Caco-2 (cell line): ENCODE data around the gene DOCK9. TPM values are rescaled to one million over a fixed set of nuclear protein-coding genes. Genes with fewer than 3 reads are reported as not detected.

ENCODE experiments used
- BruUV-seq: library from RNA; stranded (reverse); fragments of 400-500 nt; replicated peaks from 2 replicates; lab custom pipeline; 2021; lab: Mats Ljungman, UMichigan
- CTCF ChIA-PET: fragments of 300-600 bp; sonication (Branson Sonifier 250); formaldehyde crosslinking; loops from one replicate; lab custom pipeline; 2022; ENCODE audit warnings: antibody characterized with exemption; lab: Charles Lee
- POLR2A ChIA-PET: fragments of 300-600 bp; sonication (Branson Sonifier 250); formaldehyde crosslinking; loops from one replicate; lab custom pipeline; 2022; ENCODE audit warnings: antibody characterized with exemption; lab: Charles Lee
- DNase-seq, 2 experiments: peaks; one replicate each; pipeline versions ENCODE4 v3.0.0 to v3.0.0-alpha.2; 2020 to 2022
- H3K27me3 ChIP-seq: replicated peaks from 2 replicates; pipeline ENCODE4 v1.6.0; 2011; ENCODE audit warnings: low read length; ENCODE audit not compliant: control insufficient read depth, insufficient read depth
- H3K36me3 ChIP-seq: 2 replicates; pipeline ENCODE4 v1.5.1; 2011; ENCODE audit warnings: low read length; ENCODE audit not compliant: control insufficient read depth, insufficient read depth
- H3K4me1 ChIP-seq: fragments of 250-450 bp; sonication (Bioruptor Pico); 2 replicates; pipeline ENCODE4 v1.5.1; 2020; ENCODE audit warnings: mild to moderate bottlenecking
- H3K4me3 ChIP-seq: 2 replicates; pipeline ENCODE4 v1.5.1; 2011; ENCODE audit warnings: low read depth, mild to moderate bottlenecking, control low read depth, low read length
- H3K9me3 ChIP-seq: fragments of 250-450 bp; sonication (Bioruptor Pico); 2 replicates; pipeline ENCODE4 v1.5.1; 2020; ENCODE audit warnings: mild to moderate bottlenecking, moderate library complexity
- H3K27ac Mint-ChIP-seq: one replicate; pipeline ENCODE4 v1.8.0; 2022; ENCODE audit warnings: mixed read lengths; ENCODE audit not compliant: unreplicated experiment
- H3K27me3 Mint-ChIP-seq: one replicate; pipeline ENCODE4 v1.8.0; 2022; ENCODE audit warnings: mixed read lengths; ENCODE audit not compliant: insufficient read depth, unreplicated experiment
- H3K36me3 Mint-ChIP-seq: one replicate; pipeline ENCODE4 v1.8.0; 2022; ENCODE audit warnings: mild to moderate bottlenecking, mixed read lengths; ENCODE audit not compliant: insufficient read depth, unreplicated experiment
- H3K4me1 Mint-ChIP-seq: one replicate; pipeline ENCODE4 v1.8.0; 2022; ENCODE audit warnings: low read depth, mixed read lengths; ENCODE audit not compliant: unreplicated experiment
- H3K4me3 Mint-ChIP-seq: one replicate; pipeline ENCODE4 v1.8.0; 2022; ENCODE audit warnings: mild to moderate bottlenecking, moderate library complexity, mixed read lengths; ENCODE audit not compliant: unreplicated experiment
- H3K9me3 Mint-ChIP-seq: one replicate; pipeline ENCODE4 v1.8.0; 2022; ENCODE audit warnings: mixed read lengths; ENCODE audit not compliant: unreplicated experiment
- intact Hi-C: fragments of 100-400 bp; cut with micrococcal nuclease; formaldehyde crosslinking; loops from one replicate; pipeline ENCODE4 v1.10.0; 2022; ENCODE audit not compliant: unreplicated experiment
- total RNA-seq: library from RNA; stranded (reverse); gene quantifications from 2 replicates; pipeline ENCODE4 v1.2.3, GENCODE V29; 2022
- TF ChIP-seq, protein P1 (sequence below), 2 experiments: fragments of 200-600 bp in 1 of 2; IDR thresholded peaks; 1 replicate in 1 of 2; 2 replicates in 1 of 2; pipeline versions ENCODE4 v1.5.1 to v1.8.0; 2011 to 2022; ENCODE audit warnings: antibody characterized with exemption in 1 of 2, control low read depth in 1 of 2, inconsistent platforms in 1 of 2, low read depth in 1 of 2, low read length in 1 of 2, mild to moderate bottlenecking in 1 of 2, moderate library complexity in 1 of 2; ENCODE audit not compliant: insufficient read depth in 1 of 2, severe bottlenecking in 1 of 2, unreplicated experiment in 1 of 2

The DOCK9 gene
- total RNA-seq, 1 experiment from 2014 or later: 260 TPM

DNA sequence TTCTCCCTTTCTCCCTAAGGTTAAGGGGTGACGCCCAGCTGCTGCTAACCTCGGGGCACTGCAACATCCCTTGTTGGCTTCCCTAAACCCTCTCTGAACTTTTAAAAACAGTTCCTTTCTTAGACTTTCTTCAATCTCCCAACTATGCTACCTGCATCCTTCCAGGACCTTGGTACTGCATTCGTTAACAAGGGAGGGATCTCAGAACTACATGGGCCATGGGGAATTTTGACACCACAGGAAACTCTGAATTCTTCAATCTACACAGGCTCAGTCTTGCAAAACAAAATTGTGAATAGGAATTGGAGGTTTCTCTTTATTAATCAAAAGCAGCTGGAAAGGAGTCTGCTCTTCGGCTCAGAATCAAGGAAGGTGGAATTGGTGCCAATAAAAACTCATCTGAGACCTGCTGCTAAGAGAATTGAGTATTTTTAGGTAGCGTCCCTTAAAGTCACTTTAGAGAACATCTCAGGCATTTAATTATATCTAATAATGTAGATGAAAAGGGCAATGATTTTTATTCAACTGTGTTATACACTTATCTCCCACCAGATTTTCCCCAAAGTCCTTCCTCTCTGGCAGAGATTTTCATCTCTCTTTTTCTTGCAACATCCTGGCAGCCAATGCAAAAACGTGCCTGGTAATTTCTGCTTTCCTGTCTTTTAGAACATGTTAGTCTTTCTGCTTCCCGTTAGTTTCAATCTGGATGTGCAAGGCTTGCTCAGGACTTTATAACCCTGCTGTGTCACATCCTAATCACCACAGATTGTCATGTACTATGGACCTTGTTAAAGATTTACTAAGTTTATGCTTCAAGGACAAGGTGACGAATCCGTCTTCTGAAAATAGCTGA lies 156.3 kb downstream of the DOCK9 start:
- Histone ChIP-seq H3K4me1 (peaks cover 31% of the 10 kb centered on the region), H3K36me3 (no peaks in the 10 kb centered on the region), H3K9me3 (no peaks in the 10 kb centered on the region), H3K4me3 (no peak overlapping the region), H3K27me3 (no peaks in the 10 kb centered on the region)
- DNase-seq: peak; percentile 54 to 59
- peak overlapping the region; percentile 10 for H3K27ac Mint-ChIP-seq
- ChIA-PET CTCF (interaction anchor here (0.6 to 0.8 kb wide), 3 partner anchors 12 to 21 kb away, joined by 3 to 5 read pairs (median 3); no protein-coding TSS in a partner anchor), POLR2A (interaction anchor here (0.6 kb wide), 1 partner anchor 135 kb away, joined by 3 read pairs; no protein-coding TSS in a partner anchor)
- peaks cover 17% of the 10 kb centered on the region for H3K4me1 Mint-ChIP-seq
- BruUV-seq: no TSS peak
- H3K4me3 Mint-ChIP-seq: peak overlapping the region; percentile 32
- peaks cover 56% of the 10 kb centered on the region for H3K36me3 Mint-ChIP-seq
- intact Hi-C loops: loop anchor here (1.0 to 2.0 kb wide), 3 partner anchors 21 to 69 kb away; partner anchors contain the start of gene SLC15A1
- H3K9me3 Mint-ChIP-seq: no peaks in the 10 kb centered on the region
- H3K27me3 Mint-ChIP-seq: no peaks in the 10 kb centered on the region
- TF ChIP-seq, protein P1, sequence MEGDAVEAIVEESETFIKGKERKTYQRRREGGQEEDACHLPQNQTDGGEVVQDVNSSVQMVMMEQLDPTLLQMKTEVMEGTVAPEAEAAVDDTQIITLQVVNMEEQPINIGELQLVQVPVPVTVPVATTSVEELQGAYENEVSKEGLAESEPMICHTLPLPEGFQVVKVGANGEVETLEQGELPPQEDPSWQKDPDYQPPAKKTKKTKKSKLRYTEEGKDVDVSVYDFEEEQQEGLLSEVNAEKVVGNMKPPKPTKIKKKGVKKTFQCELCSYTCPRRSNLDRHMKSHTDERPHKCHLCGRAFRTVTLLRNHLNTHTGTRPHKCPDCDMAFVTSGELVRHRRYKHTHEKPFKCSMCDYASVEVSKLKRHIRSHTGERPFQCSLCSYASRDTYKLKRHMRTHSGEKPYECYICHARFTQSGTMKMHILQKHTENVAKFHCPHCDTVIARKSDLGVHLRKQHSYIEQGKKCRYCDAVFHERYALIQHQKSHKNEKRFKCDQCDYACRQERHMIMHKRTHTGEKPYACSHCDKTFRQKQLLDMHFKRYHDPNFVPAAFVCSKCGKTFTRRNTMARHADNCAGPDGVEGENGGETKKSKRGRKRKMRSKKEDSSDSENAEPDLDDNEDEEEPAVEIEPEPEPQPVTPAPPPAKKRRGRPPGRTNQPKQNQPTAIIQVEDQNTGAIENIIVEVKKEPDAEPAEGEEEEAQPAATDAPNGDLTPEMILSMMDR (IDR thresholded peaks at IDR 0.05; ENCODE audit: insufficient read depth in 1 of 2, low read depth in 1 of 2, low read length in 1 of 2, severe bottlenecking in 1 of 2, unreplicated experiment in 1 of 2): no peak

GRCh38 chr13:98820744-98821371 lies 157.0 kb downstream of the DOCK9 start:
- H3K9me3 ChIP-seq: no peaks in the 10 kb centered on the region
- peaks cover 56% of the 10 kb centered on the region for H3K36me3 Mint-ChIP-seq
- H3K36me3 ChIP-seq: no peaks in the 10 kb centered on the region
- CTCF ChIA-PET: interaction anchor here (0.6 kb wide), 1 partner anchor 20 kb away, joined by 4 read pairs; no protein-coding TSS in a partner anchor
- TF ChIP-seq, protein P1 (IDR thresholded peaks at IDR 0.05; ENCODE audit: insufficient read depth in 1 of 2, low read depth in 1 of 2, low read length in 1 of 2, severe bottlenecking in 1 of 2, unreplicated experiment in 1 of 2): no peak
- H3K27me3 Mint-ChIP-seq: no peaks in the 10 kb centered on the region
- peaks cover 31% of the 10 kb centered on the region for H3K4me1 ChIP-seq
- no peak overlapping the region for H3K4me3 Mint-ChIP-seq
- peaks cover 17% of the 10 kb centered on the region for H3K4me1 Mint-ChIP-seq
- no TSS peak for BruUV-seq
- H3K27ac Mint-ChIP-seq: no peak overlapping the region
- POLR2A ChIA-PET: interaction anchor here (0.6 kb wide), 1 partner anchor 136 kb away, joined by 3 read pairs; no protein-coding TSS in a partner anchor
- no peaks in the 10 kb centered on the region for H3K9me3 Mint-ChIP-seq
- H3K4me3 ChIP-seq: no peak overlapping the region
- intact Hi-C loops: no loop called here
- no peak for DNase-seq
- no peaks in the 10 kb centered on the region for H3K27me3 ChIP-seq

DNA sequence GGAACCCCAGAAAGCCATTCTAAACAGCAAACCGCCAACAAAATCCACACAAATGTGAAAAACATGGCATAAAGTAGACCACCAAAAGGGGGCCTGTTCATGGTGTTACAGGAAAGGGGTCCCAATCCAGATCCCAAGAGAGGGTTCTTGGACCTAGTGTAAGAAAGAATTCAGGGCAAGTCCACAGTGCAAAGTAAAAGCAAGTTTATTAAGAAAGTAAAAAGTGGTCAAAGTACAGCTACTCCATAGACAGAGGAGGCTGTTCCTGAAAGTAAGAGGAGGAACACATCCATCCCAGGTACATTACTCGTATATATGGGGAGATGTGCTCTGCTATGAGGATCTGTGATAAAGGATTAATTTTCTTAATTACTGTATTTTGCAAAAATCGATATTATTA lies 157.6 kb downstream of the DOCK9 start:
- no peak overlapping the region for H3K27ac Mint-ChIP-seq
- BruUV-seq: no TSS peak
- no peak overlapping the region for H3K4me3 Mint-ChIP-seq
- H3K9me3 ChIP-seq: no peaks in the 10 kb centered on the region
- ChIA-PET POLR2A (no interaction called here), CTCF (interaction anchor here (0.6 kb wide), 1 partner anchor 20 kb away, joined by 4 read pairs; no protein-coding TSS in a partner anchor)
- H3K27me3 Mint-ChIP-seq: no peaks in the 10 kb centered on the region
- H3K4me3 ChIP-seq: no peak overlapping the region
- H3K36me3 Mint-ChIP-seq: peaks cover 56% of the 10 kb centered on the region
- no peak for DNase-seq
- intact Hi-C loops: no loop called here
- H3K27me3 ChIP-seq: no peaks in the 10 kb centered on the region
- no peaks in the 10 kb centered on the region for H3K9me3 Mint-ChIP-seq
- peaks cover 31% of the 10 kb centered on the region for H3K4me1 ChIP-seq
- TF ChIP-seq, protein P1 (IDR thresholded peaks at IDR 0.05; ENCODE audit: insufficient read depth in 1 of 2, low read depth in 1 of 2, low read length in 1 of 2, severe bottlenecking in 1 of 2, unreplicated experiment in 1 of 2): no peak
- H3K4me1 Mint-ChIP-seq: peaks cover 17% of the 10 kb centered on the region
- H3K36me3 ChIP-seq: no peaks in the 10 kb centered on the region
